PC-9 (cell line): ENCODE data around the gene JAG1. TPM values are rescaled to one million over a fixed set of nuclear protein-coding genes. Genes with fewer than 3 reads are reported as not detected.

Experiments
- BruUV-seq: library from RNA; stranded (reverse); fragments of 400-500 nt; replicated peaks from 2 replicates; lab custom pipeline; 2021; lab: Mats Ljungman, UMichigan
- CTCF ChIA-PET: fragments of 300-600 bp; sonication (Branson Sonifier 250); formaldehyde crosslinking; loops from one replicate; lab custom pipeline; 2022; ENCODE audit warnings: antibody characterized with exemption; lab: Charles Lee
- POLR2A ChIA-PET: fragments of 300-600 bp; sonication (Branson Sonifier 250); formaldehyde crosslinking; loops from one replicate; lab custom pipeline; 2022; ENCODE audit warnings: antibody characterized with exemption; ENCODE audit not compliant: unreplicated experiment; lab: Charles Lee
- DNase-seq, 2 experiments: peaks; one replicate each; pipeline versions ENCODE4 v3.0.0 to v3.0.0-alpha.2; 2015 to 2022; ENCODE audit warnings: mixed read lengths in 1 of 2
- H2AFZ ChIP-seq: fragments of 200-600 bp; sonication (generic); 2 replicates; pipeline ENCODE4 v1.8.1; 2017; ENCODE audit warnings: antibody characterized with exemption
- H3F3A ChIP-seq: fragments of 200-600 bp; sonication (generic); 2 replicates; pipeline ENCODE4 v1.8.1; 2017; ENCODE audit warnings: antibody characterized with exemption, mild to moderate bottlenecking, low read depth; ENCODE audit not compliant: insufficient read depth
- H3K27ac ChIP-seq: fragments of 200-600 bp; sonication (generic); 2 replicates; pipeline ENCODE4 v1.6.1; 2016; ENCODE audit warnings: mixed run types
- H3K27me3 ChIP-seq: fragments of 200-600 bp; sonication (generic); 2 replicates; pipeline ENCODE4 v1.6.1; 2016; ENCODE audit warnings: low read depth, mixed run types; ENCODE audit not compliant: insufficient read depth
- H3K36me3 ChIP-seq: fragments of 200-600 bp; sonication (generic); 2 replicates; pipeline ENCODE4 v1.6.1; 2016; ENCODE audit warnings: low read depth, mixed run types
- H3K4me1 ChIP-seq: fragments of 200-600 bp; sonication (generic); replicated peaks from 2 replicates; pipeline ENCODE4 v1.6.1; 2016; ENCODE audit warnings: mixed run types; ENCODE audit not compliant: insufficient read depth
- H3K4me2 ChIP-seq: fragments of 200-600 bp; sonication (generic); 2 replicates; pipeline ENCODE4 v1.6.1; 2017; ENCODE audit warnings: mixed run types
- H3K4me3 ChIP-seq: fragments of 200-600 bp; sonication (generic); 2 replicates; pipeline ENCODE4 v1.6.1; 2016; ENCODE audit warnings: mixed run types
- H3K79me2 ChIP-seq: fragments of 200-600 bp; sonication (generic); 2 replicates; pipeline ENCODE4 v1.6.1; 2017; ENCODE audit warnings: low read depth, mixed run types
- H3K9me2 ChIP-seq: fragments of 200-600 bp; sonication (generic); 2 replicates; pipeline ENCODE4 v1.8.1; 2017; ENCODE audit warnings: mild to moderate bottlenecking; ENCODE audit not compliant: insufficient read depth
- H3K9me3 ChIP-seq: fragments of 200-600 bp; sonication (generic); 2 replicates; pipeline ENCODE4 v1.8.1; 2016; ENCODE audit warnings: low read depth; ENCODE audit not compliant: insufficient read depth
- H4K20me1 ChIP-seq: fragments of 200-600 bp; sonication (generic); 2 replicates; pipeline ENCODE4 v1.8.1; 2017; ENCODE audit not compliant: insufficient read depth
- CTCF ChIP-seq: fragments of 200-600 bp; sonication (generic); conservative IDR thresholded peaks from 2 replicates; pipeline ENCODE4 v1.6.1; 2017; ENCODE audit warnings: mixed run types, antibody characterized with exemption, mild to moderate bottlenecking, moderate library complexity
- EZH2 ChIP-seq: fragments of 200-600 bp; sonication (generic); IDR thresholded peaks from 2 replicates; pipeline ENCODE4 v1.8.0; 2017; ENCODE audit warnings: antibody characterized with exemption, low read depth
- intact Hi-C: fragments of 100-400 bp; cut with micrococcal nuclease; formaldehyde crosslinking; loops from one replicate; pipeline ENCODE4 v1.10.0; 2022; ENCODE audit not compliant: unreplicated experiment
- total RNA-seq: library from RNA; stranded (reverse); gene quantifications from 2 replicates; pipeline ENCODE4 v1.2.3, GENCODE V29; 2021

The JAG1 gene
- total RNA-seq, 1 experiment from 2014 or later, result 42.9 TPM

- peaks cover 4% of the 10 kb centered on the region; the same call in 1 of the 2 replicates for H4K20me1 ChIP-seq
- peak; percentile 88 to 90 for DNase-seq
- H3K79me2 ChIP-seq, result peaks cover 66% of the 10 kb centered on the region
- H3K4me1 ChIP-seq, result peaks cover 16% of the 10 kb centered on the region
- intact Hi-C loops, result loop anchor here (1.0 to 5.0 kb wide), 10 partner anchors 67 to 1054 kb away; no protein-coding TSS in a partner anchor
- H3K36me3 ChIP-seq, result peaks cover 9% of the 10 kb centered on the region; the same call in 1 of the 2 replicates
- H3K9me3 ChIP-seq, result no peaks in the 10 kb centered on the region
- ChIA-PET CTCF (interaction anchor here (0.6 to 1.4 kb wide), 9 partner anchors 35 to 596 kb away, joined by 3 to 9 read pairs (median 4); no protein-coding TSS in a partner anchor), POLR2A (interaction anchor here (0.5 to 1.9 kb wide), 7 partner anchors 66 to 596 kb away, joined by 3 to 14 read pairs (median 6); partner anchors contain the start of gene SLX4IP)
- H3K4me3 ChIP-seq, result peak overlapping the region; percentile 84
- no peak overlapping the region; the same call in 1 of the 2 replicates for H2AFZ ChIP-seq
- peak overlapping the region; percentile 97 for H3K27ac ChIP-seq
- TF ChIP-seq EZH2 (no peak), CTCF (peak; percentile 68)
- peak overlapping the region; percentile 79 for H3K4me2 ChIP-seq
- H3F3A ChIP-seq, result no peaks in the 10 kb centered on the region; the same call in 1 of the 2 replicates
- no peaks in the 10 kb centered on the region for H3K9me2 ChIP-seq
- BruUV-seq, result no TSS peak
- no peaks in the 10 kb centered on the region for H3K27me3 ChIP-seq
Measured at GRCh38 chr20:10671221-10671918, 2.4 kb downstream of the JAG1 start.

- Histone ChIP-seq H3K79me2 (peaks cover 73% of the 10 kb centered on the region), H3F3A (no peaks in the 10 kb centered on the region; the same call in 1 of the 2 replicates), H3K9me3 (no peaks in the 10 kb centered on the region), H3K4me3 (peak overlapping the region; percentile 84; the same call in 1 of the 2 replicates), H3K36me3 (peaks cover 14% of the 10 kb centered on the region; the same call in 1 of the 2 replicates), H3K9me2 (no peaks in the 10 kb centered on the region), H3K27ac (peak overlapping the region; percentile 50; the same call in 1 of the 2 replicates), H4K20me1 (peaks cover 4% of the 10 kb centered on the region; the same call in 1 of the 2 replicates), H3K27me3 (no peaks in the 10 kb centered on the region), H3K4me2 (peak overlapping the region; percentile 79), H3K4me1 (peaks cover 12% of the 10 kb centered on the region), H2AFZ (no peak overlapping the region)
- TSS peak; percentile 6 for BruUV-seq
- CTCF ChIA-PET, result interaction anchor here (0.6 to 1.4 kb wide), 7 partner anchors 34 to 597 kb away, joined by 3 to 9 read pairs (median 4); no protein-coding TSS in a partner anchor
- intact Hi-C loops, result loop anchor here (1.0 to 5.0 kb wide), 10 partner anchors 66 to 1053 kb away; no protein-coding TSS in a partner anchor
- no peak for DNase-seq
- TF ChIP-seq CTCF (no peak), EZH2 (no peak)
- POLR2A ChIA-PET, result interaction anchor here (0.5 to 1.9 kb wide), 6 partner anchors 71 to 597 kb away, joined by 3 to 8 read pairs (median 6); partner anchors contain the start of gene SLX4IP
Measured at GRCh38 chr20:10670501-10671220, 3.1 kb downstream of the JAG1 start.
